Measurements from ENCODE around the gene TRIM40. TPM values are rescaled to one million over a fixed set of nuclear protein-coding genes. Genes with fewer than 3 reads are reported as not detected.

Gene TRIM40
- total and polyA plus RNA-seq, 2 of the 13 experiments (the other 11 are each of a cell fraction or from before 2014, with no cell fraction given), result 0.58 TPM; not detected in 1

- TF ChIP-seq ARID5B (CRISPR knock-in tag; IDR thresholded peaks at IDR 0.05), result peak; percentile 34; the same call in 1 of the 2 replicates
- no peak for TF ChIP-seq ZNF616 (CRISPR knock-in tag; IDR thresholded peaks at IDR 0.05; ENCODE audit: low read depth)
- TF ChIP-seq NFYC (CRISPR knock-in tag; IDR thresholded peaks at IDR 0.05), result no peak
- no peak for TF ChIP-seq KAT2B (IDR thresholded peaks at IDR 0.05; ENCODE audit: borderline replicate concordance, low read depth, low read length)
- TF ChIP-seq ZNF543 (CRISPR knock-in tag; IDR thresholded peaks at IDR 0.05), result no peak
- TF ChIP-seq STAT6 (CRISPR knock-in tag; IDR thresholded peaks at IDR 0.05; ENCODE audit: borderline replicate concordance), result 0 out of 2 replicates have a peak, but pooled peaks have one; percentile 42
- no peak for TF ChIP-seq FUBP1 (CRISPR knock-in tag; IDR thresholded peaks at IDR 0.05; ENCODE audit: borderline replicate concordance)
- TF ChIP-seq SOX5 (CRISPR knock-in tag; IDR thresholded peaks at IDR 0.05; ENCODE audit: borderline replicate concordance), result peak; percentile 30; the same call in 1 of the 2 replicates
- peak; percentile 89 for TF ChIP-seq RAD21 (CRISPR knock-in tag; IDR thresholded peaks at IDR 0.05)
- no peak for TF ChIP-seq ZNF691 (CRISPR knock-in tag; IDR thresholded peaks at IDR 0.05; ENCODE audit: borderline replicate concordance, low read depth)
- TF ChIP-seq ZNF780A (CRISPR knock-in tag; IDR thresholded peaks at IDR 0.05), result 0 out of 2 replicates have a peak, but pooled peaks have one; percentile 51
- 0 out of 2 replicates have a peak, but pooled peaks have one; percentile 64 for TF ChIP-seq HBP1 (CRISPR knock-in tag; IDR thresholded peaks at IDR 0.05; ENCODE audit: low read depth)
- TF ChIP-seq DNMT3B (CRISPR knock-in tag; conservative IDR thresholded peaks at IDR 0.05), result peak; percentile 92
These were observed 34.0 kb downstream of the TRIM40 start (continued) for GRCh38 chr6:30169658-30170614.

Data from HepG2 (cell line).